Aorta (tissue), 5 donors: ENCODE measurements around the gene ADAM33. TPM values are rescaled to one million over a fixed set of nuclear protein-coding genes. Genes with fewer than 3 reads are reported as not detected.

Experiments
- ATAC-seq: fragments of 200-7000 bp; cut with Tn5 transposase; one replicate; pipeline ENCODE4 v1.9.1; 2022; ENCODE audit warnings: moderate library complexity; ENCODE audit not compliant: low FRiP score
- DNase-seq, 2 donors: peaks; one replicate each; pipeline ENCODE4 v3.0.0-alpha.2; 2020
- H3K27ac ChIP-seq, 2 donors: one replicate each; pipeline ENCODE4 v1.5.1; 2013; ENCODE audit warnings: low read length in 2 of 2, mild to moderate bottlenecking in 2 of 2, moderate library complexity in 2 of 2, control low read depth in 1 of 2, inconsistent platforms in 1 of 2, low read depth in 1 of 2
- H3K27me3 ChIP-seq, 2 donors: one replicate each; pipeline ENCODE4 v1.6.1; 2013; ENCODE audit warnings: control low read depth in 1 of 2, low read length in 1 of 2, mild to moderate bottlenecking in 1 of 2, moderate library complexity in 1 of 2; ENCODE audit not compliant: insufficient read depth in 2 of 2, control insufficient read depth in 1 of 2
- H3K36me3 ChIP-seq, 2 donors: one replicate each; pipeline ENCODE4 v1.6.1; 2013; ENCODE audit warnings: control low read depth in 1 of 2, low read length in 1 of 2, mild to moderate bottlenecking in 1 of 2; ENCODE audit not compliant: insufficient read depth in 2 of 2, control insufficient read depth in 1 of 2
- H3K4me1 ChIP-seq, 2 donors: one replicate each; pipeline ENCODE4 v1.6.1; 2013; ENCODE audit warnings: low read length in 2 of 2, control low read depth in 1 of 2, mild to moderate bottlenecking in 1 of 2, moderate library complexity in 1 of 2; ENCODE audit not compliant: insufficient read depth in 2 of 2, control insufficient read depth in 1 of 2
- H3K4me3 ChIP-seq, 2 donors: one replicate each; pipeline ENCODE4 v1.5.1; 2013; ENCODE audit warnings: low read length in 2 of 2, control low read depth in 1 of 2, mild to moderate bottlenecking in 1 of 2
- H3K9me3 ChIP-seq: one replicate; pipeline ENCODE4 v1.6.1; 2013; ENCODE audit warnings: mild to moderate bottlenecking, low read length; ENCODE audit not compliant: control insufficient read depth
- whole genome bisulfite sequencing, 2 donors: extraction: QIAGEN DNeasy Blood & Tissue Kit; methylation state at CpG; one replicate each; pipeline ENCODE4 v1.1.7; 2013; 5-methylcytosine and 5-hydroxymethylcytosine counted together
- intact Hi-C, 2 donors: fragments of 100-400 bp; cut with DNase I; formaldehyde crosslinking; loops; one replicate each; pipeline versions ENCODE4 v1.14.2 to v1.15.0; 2022
- polyA plus RNA-seq, 2 donors: library from polyadenylated mRNA; stranded (reverse); fragments of 200-250 nt; gene quantifications; one replicate each; pipeline ENCODE4 v1.2.3, GENCODE V29; 2013
- total RNA-seq, 2 donors: library from RNA; stranded (reverse); fragmentation: NEBNext Ultra II Directional; extraction: Animal tissue kit (Norgen Biotek cat#: 25700); gene quantifications; one replicate each; pipeline ENCODE4 v1.2.1, GENCODE V29; 2021
- donor health status: healthy with polysubstance abuse.
- donor health status: Bipolar disorder and iron deficiency.
- donor health status: DM: no; HTN: no; CAD: no.
- donor health status: DM: no; HTN: no; CAD: no.
- donor health status: DM: yes; HTN: yes; CAD: no.

The ADAM33 gene
- total and polyA plus RNA-seq, 4 donors = 36.9 to 352 (median 68.3) TPM

- intact Hi-C loops = loop anchor here in 1 of 2 donors (10.0 kb wide), 1 partner anchor 163 kb away; the partner anchor contains the start of gene MAVS
- Histone ChIP-seq H3K9me3 (no peaks in the 10 kb centered on the region), H3K36me3 (no peaks in the 10 kb centered on the region), H3K27me3 (no peaks in the 10 kb centered on the region), H3K27ac (peak overlapping the region in 1 of 2 donors; percentile 88), H3K4me1 (no peaks in the 10 kb centered on the region), H3K4me3 (peak overlapping the region; percentile 45 to 61)
- no peak for ATAC-seq
- DNase-seq = peak in 1 of 2 donors; percentile 47
- WGBS, 2 donors = 2 to 4% methylated on average over 26 to 32 of the region's 32 CpGs
Observed at GRCh38 chr20:3681352-3681930, 369 bp downstream of the ADAM33 start.

- intact Hi-C loops = loop anchor here in 1 of 2 donors (10.0 kb wide), 1 partner anchor 164 kb away; the partner anchor contains the start of gene MAVS
- Histone ChIP-seq H3K36me3 (no peaks in the 10 kb centered on the region), H3K4me1 (no peaks in the 10 kb centered on the region), H3K4me3 (peak overlapping the region; percentile 45 to 61), H3K27me3 (no peaks in the 10 kb centered on the region), H3K9me3 (no peaks in the 10 kb centered on the region), H3K27ac (peak overlapping the region in 1 of 2 donors; percentile 88)
- DNase-seq (peak in 1 of 2 donors; percentile 38), ATAC-seq (no peak)
- WGBS, 2 donors = 21 to 37% methylated on average over 14 to 15 of the region's 15 CpGs
Observed at GRCh38 chr20:3680701-3681351, 984 bp downstream of the ADAM33 start.

GRCh38 chr20:3679749-3680700 is 1.8 kb downstream of the ADAM33 start:
- Histone ChIP-seq H3K4me3 (peak overlapping the region; percentile 20 to 45), H3K27ac (peak overlapping the region; percentile 49 to 88), H3K4me1 (no peaks in the 10 kb centered on the region), H3K27me3 (no peaks in the 10 kb centered on the region), H3K9me3 (no peaks in the 10 kb centered on the region), H3K36me3 (no peaks in the 10 kb centered on the region)
- DNase-seq (peak; percentile 63 to 92), ATAC-seq (peak; percentile 81)
- 18 to 26% methylated on average over 18 of the region's 18 CpGs for WGBS, 2 donors
- intact Hi-C loops = loop anchor here (5.0 to 10.0 kb wide), 3 partner anchors 72 to 165 kb away; partner anchors contain the start of genes MAVS (in 2 of the 2) and ADISSP (in 1 of the 2)

GRCh38 chr20:3678856-3679720 is 2.7 kb downstream of the ADAM33 start:
- Histone ChIP-seq H3K27ac (peak overlapping the region; percentile 49 to 64), H3K9me3 (no peaks in the 10 kb centered on the region), H3K36me3 (no peaks in the 10 kb centered on the region), H3K27me3 (no peaks in the 10 kb centered on the region), H3K4me1 (no peaks in the 10 kb centered on the region), H3K4me3 (no peak overlapping the region)
- no peak for ATAC-seq
- intact Hi-C loops = loop anchor here (5.0 to 10.0 kb wide), 3 partner anchors 73 to 166 kb away; partner anchors contain the start of genes ADISSP (in 1 of the 2) and MAVS (in 1 of the 2)
- no peak for DNase-seq
- WGBS, 2 donors = 70 to 80% methylated on average over 14 of the region's 14 CpGs

GRCh38 chr20:3678198-3678597 is 3.6 kb downstream of the ADAM33 start:
- Histone ChIP-seq H3K4me3 (no peak overlapping the region), H3K36me3 (no peaks in the 10 kb centered on the region), H3K9me3 (no peaks in the 10 kb centered on the region), H3K27me3 (no peaks in the 10 kb centered on the region), H3K27ac (peak overlapping the region in 1 of 2 donors; percentile 58), H3K4me1 (no peaks in the 10 kb centered on the region)
- ATAC-seq = no peak
- intact Hi-C loops = loop anchor here (5.0 to 10.0 kb wide), 3 partner anchors 74 to 167 kb away; partner anchors contain the start of genes ADISSP (in 1 of the 2) and MAVS (in 1 of the 2)
- DNase-seq = no peak
- 14 to 29% methylated on average over 2 of the region's 2 CpGs for WGBS, 2 donors

- intact Hi-C loops = loop anchor here (2.0 to 10.0 kb wide), 4 partner anchors 33 to 167 kb away; partner anchors contain the start of genes ADISSP (in 1 of the 2) and MAVS (in 1 of the 2)
- no peak for ATAC-seq
- H3K27ac ChIP-seq = peak overlapping the region in 1 of 2 donors; percentile 58
Observed at GRCh38 chr20:3677733-3678132, 4.1 kb downstream of the ADAM33 start.

GRCh38 chr20:3674995-3675900 is 6.6 kb downstream of the ADAM33 start:
- Histone ChIP-seq H3K4me1 (no peaks in the 10 kb centered on the region), H3K4me3 (no peak overlapping the region), H3K9me3 (no peaks in the 10 kb centered on the region), H3K36me3 (no peaks in the 10 kb centered on the region), H3K27ac (no peak overlapping the region), H3K27me3 (no peaks in the 10 kb centered on the region)
- intact Hi-C loops = loop anchor here (5.0 to 10.0 kb wide), 3 partner anchors 77 to 170 kb away; partner anchors contain the start of genes ADISSP (in 1 of the 2) and MAVS (in 1 of the 2)
- 83% methylated on average over 12 to 13 of the region's 13 CpGs for WGBS, 2 donors
- DNase-seq = no peak
- no peak for ATAC-seq

More at GRCh38 chr20:3677733-3678132, 4.1 kb downstream of the ADAM33 start:
- Histone ChIP-seq H3K4me3 (no peak overlapping the region), H3K4me1 (no peaks in the 10 kb centered on the region), H3K36me3 (no peaks in the 10 kb centered on the region), H3K27me3 (no peaks in the 10 kb centered on the region), H3K9me3 (no peaks in the 10 kb centered on the region)
- WGBS, 2 donors = 12% methylated on average over 7 to 8 of the region's 8 CpGs
- DNase-seq = no peak
